Panc1 (cell line): Measurements from ENCODE around the gene AGBL5.

ENCODE experiments used
- SIN3A ChIP-seq: IDR thresholded peaks from 2 replicates; pipeline ENCODE4 v1.6.1; 2012; ENCODE audit warnings: low read depth, mild to moderate bottlenecking, low read length, moderate library complexity, borderline replicate concordance; ENCODE audit not compliant: insufficient read depth
- TCF7L2 ChIP-seq: IDR thresholded peaks from 2 replicates; pipeline ENCODE4 v1.6.1; 2011; ENCODE audit warnings: mild to moderate bottlenecking, low read depth, low read length, inconsistent platforms
- TF ChIP-seq, protein P1 (sequence below): fragments of 450-650 bp; IDR thresholded peaks from 2 replicates; pipeline ENCODE4 v1.5.1; 2017; ENCODE audit warnings: mild to moderate bottlenecking

GRCh38 chr2:27025861-27026851 is 25.3 kb upstream of the AGBL5 start:
- no peak for TF ChIP-seq TCF7L2
- TF ChIP-seq, protein P1, sequence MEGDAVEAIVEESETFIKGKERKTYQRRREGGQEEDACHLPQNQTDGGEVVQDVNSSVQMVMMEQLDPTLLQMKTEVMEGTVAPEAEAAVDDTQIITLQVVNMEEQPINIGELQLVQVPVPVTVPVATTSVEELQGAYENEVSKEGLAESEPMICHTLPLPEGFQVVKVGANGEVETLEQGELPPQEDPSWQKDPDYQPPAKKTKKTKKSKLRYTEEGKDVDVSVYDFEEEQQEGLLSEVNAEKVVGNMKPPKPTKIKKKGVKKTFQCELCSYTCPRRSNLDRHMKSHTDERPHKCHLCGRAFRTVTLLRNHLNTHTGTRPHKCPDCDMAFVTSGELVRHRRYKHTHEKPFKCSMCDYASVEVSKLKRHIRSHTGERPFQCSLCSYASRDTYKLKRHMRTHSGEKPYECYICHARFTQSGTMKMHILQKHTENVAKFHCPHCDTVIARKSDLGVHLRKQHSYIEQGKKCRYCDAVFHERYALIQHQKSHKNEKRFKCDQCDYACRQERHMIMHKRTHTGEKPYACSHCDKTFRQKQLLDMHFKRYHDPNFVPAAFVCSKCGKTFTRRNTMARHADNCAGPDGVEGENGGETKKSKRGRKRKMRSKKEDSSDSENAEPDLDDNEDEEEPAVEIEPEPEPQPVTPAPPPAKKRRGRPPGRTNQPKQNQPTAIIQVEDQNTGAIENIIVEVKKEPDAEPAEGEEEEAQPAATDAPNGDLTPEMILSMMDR = no peak
- TF ChIP-seq SIN3A = no peak
